HepG2 (cell line): ENCODE results near the gene CUL7. TPM values are rescaled to one million over a fixed set of nuclear protein-coding genes. Genes with fewer than 3 reads are reported as not detected.

ENCODE experiments used
- ATAC-seq: fragments of 200-7000 bp; cut with Tn5 transposase; 3 replicates; pipeline ENCODE4 v1.9.1; 2020; ENCODE audit warnings: mild to moderate bottlenecking, moderate library complexity
- BruUV-seq: library from RNA; stranded (reverse); fragments of 400-500 nt; replicated peaks from 2 replicates; lab custom pipeline; 2021; lab: Mats Ljungman, UMichigan
- CTCF ChIA-PET: fragments of 300-600 bp; formaldehyde crosslinking; extraction: SDS; loops from one replicate; lab custom pipeline; 2021; ENCODE audit warnings: low total read pairs, inconsistent platforms, low intra/inter-chr PET ratio; lab: Yijun Ruan, JAX
- POLR2A ChIA-PET: fragments of 350-600 bp; sonication (Branson Sonifier 250); formaldehyde crosslinking; loops from one replicate; lab custom pipeline; 2020; ENCODE audit warnings: antibody characterized with exemption, inconsistent platforms; lab: Yijun Ruan, JAX
- DNase-seq: peaks from one replicate; pipeline ENCODE4 v3.0.0-alpha.2; 2015; ENCODE audit warnings: low spot score
- FAIRE-seq: peaks from 3 replicates; lab custom pipeline; 2011; peaks lifted over from hg19 to GRCh38; lab: Jason Lieb, UNC
- H2AFZ ChIP-seq: one replicate; pipeline ENCODE4 v1.6.1; 2011; ENCODE audit warnings: low read length, inconsistent platforms
- H3K27ac ChIP-seq: fragments of 300-600 bp; 3 replicates; pipeline ENCODE4 v1.8.0; 2011; ENCODE audit warnings: mixed run types, mild to moderate bottlenecking, mixed read lengths, low read length, inconsistent platforms; ENCODE audit not compliant: insufficient read depth; ENCODE audit errors: extremely low read length
- H3K27me3 ChIP-seq, 2 experiments: fragments of 200-600 bp in 1 of 2; 2 replicates in 1 of 2; 3 replicates in 1 of 2; pipeline versions ENCODE4 v1.6.0 to v1.8.0; 2011; ENCODE audit warnings: low read length in 2 of 2, mild to moderate bottlenecking in 2 of 2, moderate library complexity in 2 of 2, inconsistent platforms in 1 of 2; ENCODE audit not compliant: insufficient read depth in 2 of 2, control insufficient read depth in 1 of 2
- H3K36me3 ChIP-seq, 2 experiments: fragments of 200-600 bp in 1 of 2; replicated peaks in 1 of 2; 2 replicates in 1 of 2; 3 replicates in 1 of 2; pipeline versions ENCODE4 v1.5.1 to v1.8.0; 2011; ENCODE audit warnings: low read length in 2 of 2, inconsistent platforms in 1 of 2; ENCODE audit not compliant: insufficient read depth in 2 of 2, control insufficient read depth in 1 of 2
- H3K4me1 ChIP-seq: 2 replicates; pipeline ENCODE4 v1.5.1; 2012; ENCODE audit warnings: low read length, inconsistent platforms; ENCODE audit not compliant: insufficient read depth
- H3K4me2 ChIP-seq: 2 replicates; pipeline ENCODE4 v1.6.0; 2011; ENCODE audit warnings: low read depth, low read length, inconsistent platforms
- H3K4me3 ChIP-seq, 3 experiments: fragments of 200-600 bp in 1 of 3; sonication (generic), shearing (Covaris generic) in 1 of 3; replicated peaks in 1 of 3; 2 replicates each; pipeline ENCODE4 v1.5.1; 2011 to 2016; ENCODE audit warnings: low read length in 3 of 3, inconsistent platforms in 2 of 3, low read depth in 2 of 3, mild to moderate bottlenecking in 2 of 3, control low read depth in 1 of 3, mixed read lengths in 1 of 3; ENCODE audit not compliant: insufficient read depth in 1 of 3
- H3K79me2 ChIP-seq: one replicate; pipeline ENCODE4 v1.6.1; 2011; ENCODE audit warnings: low read length, inconsistent platforms; ENCODE audit not compliant: insufficient read depth
- H3K9ac ChIP-seq: 2 replicates; pipeline ENCODE4 v1.6.0; 2011; ENCODE audit warnings: mild to moderate bottlenecking, low read depth, low read length, inconsistent platforms; ENCODE audit not compliant: insufficient read depth
- H3K9me3 ChIP-seq: 2 replicates; pipeline ENCODE4 v1.5.1; 2012; ENCODE audit warnings: mild to moderate bottlenecking, low read length
- H4K20me1 ChIP-seq: 2 replicates; pipeline ENCODE4 v1.6.0; 2011; ENCODE audit warnings: inconsistent platforms, mild to moderate bottlenecking, low read length, moderate library complexity; ENCODE audit not compliant: insufficient read depth
- BRF2 ChIP-seq: sonication (generic); formaldehyde crosslinking; IDR thresholded peaks from 2 replicates; pipeline ENCODE4 v1.8.1; 2022; ENCODE audit warnings: mild to moderate bottlenecking, missing genetic modification reagents
- DNMT1 ChIP-seq: sonication (generic); formaldehyde crosslinking; IDR thresholded peaks from 2 replicates; pipeline ENCODE4 v1.5.1; 2020; ENCODE audit warnings: mild to moderate bottlenecking, missing genetic modification reagents
- HNF1B ChIP-seq: sonication (generic); formaldehyde crosslinking; IDR thresholded peaks from 2 replicates; pipeline ENCODE4 v1.5.1; 2020; ENCODE audit warnings: mild to moderate bottlenecking, moderate library complexity, missing genetic modification reagents
- IRF2 ChIP-seq: IDR thresholded peaks from 2 replicates; pipeline ENCODE4 v1.6.1; 2018; ENCODE audit warnings: missing genetic modification reagents, missing compliant biosample characterization
- NCOA1 ChIP-seq: sonication (generic); formaldehyde crosslinking; IDR thresholded peaks from 2 replicates; pipeline ENCODE4 v1.9.0; 2021; ENCODE audit warnings: missing genetic modification reagents
- SMC3 ChIP-seq: IDR thresholded peaks from 2 replicates; pipeline ENCODE4 v1.6.1; 2011; ENCODE audit warnings: low read length, improper control_type of control experiment
- TOPORS ChIP-seq: sonication (generic); formaldehyde crosslinking; IDR thresholded peaks from 2 replicates; pipeline ENCODE4 v1.8.0; 2023; ENCODE audit warnings: mild to moderate bottlenecking, missing genetic modification reagents
- ZBTB4 ChIP-seq: sonication (generic); formaldehyde crosslinking; IDR thresholded peaks from 2 replicates; pipeline ENCODE4 v1.4.0; 2020; ENCODE audit warnings: missing genetic modification reagents, mild to moderate bottlenecking, borderline replicate concordance
- ZBTB7A ChIP-seq: sonication (generic); formaldehyde crosslinking; IDR thresholded peaks from 2 replicates; pipeline ENCODE4 v1.8.0; 2022; ENCODE audit warnings: mild to moderate bottlenecking, missing genetic modification reagents
- ZFP37 ChIP-seq: sonication (generic); formaldehyde crosslinking; IDR thresholded peaks from 2 replicates; pipeline ENCODE4 v1.4.0; 2020; ENCODE audit warnings: missing genetic modification reagents, borderline replicate concordance
- ZFX ChIP-seq: sonication (generic); formaldehyde crosslinking; IDR thresholded peaks from 2 replicates; pipeline ENCODE4 v1.4.0; 2020; ENCODE audit warnings: mild to moderate bottlenecking, low read depth, missing genetic modification reagents, moderate library complexity
- ZNF235 ChIP-seq: sonication (generic); formaldehyde crosslinking; IDR thresholded peaks from 2 replicates; pipeline ENCODE4 v1.8.1; 2023; ENCODE audit warnings: mild to moderate bottlenecking, missing genetic modification reagents, borderline replicate concordance
- ZNF333 ChIP-seq: sonication (generic); formaldehyde crosslinking; IDR thresholded peaks from 2 replicates; pipeline ENCODE4 v1.4.0; 2020; ENCODE audit warnings: mild to moderate bottlenecking, missing genetic modification reagents, borderline replicate concordance
- ZNF572 ChIP-seq: sonication (generic); formaldehyde crosslinking; IDR thresholded peaks from 2 replicates; pipeline ENCODE4 v1.5.1; 2020; ENCODE audit warnings: mild to moderate bottlenecking, missing genetic modification reagents
- ZNF589 ChIP-seq: sonication (generic); formaldehyde crosslinking; conservative IDR thresholded peaks from 2 replicates; pipeline ENCODE4 v1.8.0; 2022; ENCODE audit warnings: mild to moderate bottlenecking, moderate library complexity, missing genetic modification reagents
- ZNF614 ChIP-seq: IDR thresholded peaks from 2 replicates; pipeline ENCODE4 v1.6.1; 2018; ENCODE audit warnings: missing biosample characterization, missing genetic modification reagents, inconsistent platforms, borderline replicate concordance
- ZNF709 ChIP-seq: sonication (generic); formaldehyde crosslinking; IDR thresholded peaks from 2 replicates; pipeline ENCODE4 v1.5.0; 2020; ENCODE audit warnings: mild to moderate bottlenecking, missing genetic modification reagents
- ZNF850 ChIP-seq: sonication (generic); formaldehyde crosslinking; conservative IDR thresholded peaks from 2 replicates; pipeline ENCODE4 v1.9.0; 2021; ENCODE audit warnings: mild to moderate bottlenecking, missing genetic modification reagents
- WGBS: methylation state at CpG from one replicate; pipeline ENCODE4 v1.1.6; 2017; ENCODE audit warnings: low lambda C conversion rate; 5-methylcytosine and 5-hydroxymethylcytosine counted together
- in situ Hi-C: cut with HindIII; loops from 2 replicates; pipeline ENCODE4 v1.10.0; 2017; ENCODE audit warnings: low pct_unique_long_range_greater_than_20kb; ENCODE audit not compliant: extremely low pct_ligation_motif_present
- intact Hi-C: fragments of 100-400 bp; cut with micrococcal nuclease; formaldehyde crosslinking; loops from one replicate; pipeline ENCODE4 v1.10.0; 2022; ENCODE audit not compliant: unreplicated experiment
- polyA plus RNA-seq, 8 experiments: library from polyadenylated mRNA; depleted of rRNA in 3 of 8; stranded (reverse) in 7 of 8; unstranded in 1 of 8; fragments of >200 nt; fragmentation: Illumina TruSeq in 4 of 8; extraction: Trizol in 4 of 8; gene quantifications; 2 replicates each; pipeline versions ENCODE4 v1.2.1 to v1.2.3, GENCODE V29; 2011 to 2016; ENCODE audit warnings: low read depth in 4 of 8, missing spikeins in 1 of 8, mixed read lengths in 1 of 8; ENCODE audit not compliant: insufficient read depth in 1 of 8
- total RNA-seq, 5 experiments: library from RNA; depleted of rRNA; stranded (reverse); fragments of >200 nt; fragmentation: Illumina TruSeq; extraction: Trizol; gene quantifications; 2 replicates each; pipeline ENCODE4 v1.2.3, GENCODE V29; 2016; ENCODE audit warnings: low read depth in 1 of 5

The CUL7 gene
- total and polyA plus RNA-seq, 2 of the 13 experiments (the other 11 are each of a cell fraction or from before 2014, with no cell fraction given) = 32.0 to 60.7 TPM

- H3K27ac ChIP-seq = peak overlapping the region; percentile 84
- ChIA-PET POLR2A (interaction anchor here (0.9 to 3.4 kb wide), 3 partner anchors 38 to 123 kb away, joined by 3 to 45 read pairs (median 16); partner anchors contain the start of genes CNPY3, KLHDC3 and MEA1), CTCF (no interaction called here)
- H3K79me2 ChIP-seq = peaks cover 31% of the 10 kb centered on the region
- no peaks in the 10 kb centered on the region for H4K20me1 ChIP-seq
- in situ Hi-C loops = no loop called here
- ATAC-seq = no peak
- peak overlapping the region; percentile 91 for H3K4me2 ChIP-seq
- peaks cover 37% of the 10 kb centered on the region for H3K4me1 ChIP-seq
- FAIRE-seq = no peak
- H3K9ac ChIP-seq = peak overlapping the region; percentile 98
- no peaks in the 10 kb centered on the region for H3K9me3 ChIP-seq
- intact Hi-C loops = loop anchor here (5.0 kb wide), 1 partner anchor 40 kb away; the partner anchor contains the start of genes KLHDC3 and MEA1
- DNase-seq = no peak
- H2AFZ ChIP-seq = no peak overlapping the region
- TSS peak; percentile 42 for BruUV-seq
- H3K27me3 ChIP-seq = no peaks in the 10 kb centered on the region
- peak overlapping the region; percentile 75 to 96 (median 94); a peak in 5 of 6 replicates for H3K4me3 ChIP-seq
- peaks cover 17 to 48% of the 10 kb centered on the region in 2 experiments for H3K36me3 ChIP-seq
- WGBS = 96% methylated on average over 19 of the region's 19 CpGs
- 0 out of 2 replicates have a peak, but pooled peaks have one; percentile 4 for TF ChIP-seq ZNF235 (CRISPR knock-in tag)
- no peak for TF ChIP-seq ZFX
- no peak for TF ChIP-seq ZFP37 (CRISPR knock-in tag)
- no peak for TF ChIP-seq SMC3
- 0 out of 2 replicates have a peak, but pooled peaks have one; percentile 40 for TF ChIP-seq TOPORS (CRISPR knock-in tag)
- no peak for TF ChIP-seq ZBTB7A (CRISPR knock-in tag)
- 0 out of 2 replicates have a peak, but pooled peaks have one; percentile 1 for TF ChIP-seq ZNF850 (CRISPR knock-in tag)
- no peak for TF ChIP-seq ZNF589
- 0 out of 2 replicates have a peak, but pooled peaks have one; percentile 3 for TF ChIP-seq NCOA1 (CRISPR knock-in tag)
- TF ChIP-seq ZBTB4 (CRISPR knock-in tag) = peak; percentile 86; the same call in 1 of the 2 replicates
- TF ChIP-seq ZNF572 = 0 out of 2 replicates have a peak, but pooled peaks have one; percentile 36
- TF ChIP-seq DNMT1 (CRISPR knock-in tag) = no peak
- 0 out of 2 replicates have a peak, but pooled peaks have one; percentile 22 for TF ChIP-seq HNF1B (CRISPR knock-in tag)
- no peak for TF ChIP-seq ZNF709 (CRISPR knock-in tag)
- TF ChIP-seq BRF2 (CRISPR knock-in tag) = no peak
- TF ChIP-seq ZNF333 = peak; percentile 51; the same call in 1 of the 2 replicates
- 0 out of 2 replicates have a peak, but pooled peaks have one; percentile 13 for TF ChIP-seq ZNF614
- TF ChIP-seq IRF2 (CRISPR knock-in tag) = no peak
Measured at GRCh38 chr6:43052225-43052841, 1.3 kb downstream of the CUL7 start.
